ENCODE measurements around the gene ZNF3.

GRCh38 chr7:100127866-100128636 is 46.5 kb upstream of the ZNF3 start:
- TF ChIP-seq REST (IDR thresholded peaks at IDR 0.05; ENCODE audit: insufficient read depth in 1 of 2, low read depth in 2 of 2, low read length in 2 of 2) (no peak), POLR2AphosphoS5 (IDR thresholded peaks at IDR 0.05; ENCODE audit: low read depth, low read length) (no peak)
